Pancreas (tissue), 10 donors: Measurements from ENCODE around the gene KMT5B. TPM values are rescaled to one million over a fixed set of nuclear protein-coding genes. Genes with fewer than 3 reads are reported as not detected.

ENCODE experiments used
- ATAC-seq, 4 donors: fragments of 200-7000 bp; cut with Tn5 transposase; one replicate each; pipeline versions ENCODE4 v1.8.0 to v1.9.1; 2020; ENCODE audit warnings: mild to moderate bottlenecking in 4 of 4, moderate library complexity in 4 of 4
- DNase-seq, 6 donors: peaks; one replicate each; pipeline ENCODE4 v3.0.0-alpha.2; 2020
- FAIRE-seq: peaks from 2 replicates; lab custom pipeline; 2012; peaks lifted over from hg19 to GRCh38; lab: Jason Lieb, UNC
- H3K27ac ChIP-seq, 4 donors: fragments of 200-600 bp; sonication (generic); 1 replicate in 3 of 4; 2 replicates in 1 of 4; pipeline versions ENCODE4 v1.5.0 to v1.8.0; 2020
- H3K27me3 ChIP-seq, 4 donors: fragments of 200-600 bp; one replicate each; pipeline ENCODE4 v1.8.0; 2021
- H3K36me3 ChIP-seq, 3 donors: fragments of 200-600 bp; sonication (generic) in 1 of 3; one replicate each; pipeline versions ENCODE4 v1.5.0 to v1.8.0; 2020 to 2021
- H3K4me1 ChIP-seq, 3 donors: fragments of 200-600 bp; one replicate each; pipeline ENCODE4 v1.8.0; 2021
- H3K4me3 ChIP-seq, 4 donors: fragments of 200-600 bp; sonication (generic) in 2 of 4; one replicate each; pipeline versions ENCODE4 v1.5.0 to v1.8.0; 2020 to 2021
- H3K9me3 ChIP-seq, 4 donors: fragments of 200-600 bp; one replicate each; pipeline ENCODE4 v1.8.0; 2021
- CTCF ChIP-seq, 4 donors: fragments of 200-600 bp; sonication (generic) in 3 of 4; IDR thresholded peaks; one replicate each; pipeline versions ENCODE4 v1.5.0 to v1.8.0; 2021; ENCODE audit warnings: antibody characterized with exemption in 4 of 4
- WGBS, 2 donors: extraction: QIAGEN DNeasy Blood & Tissue Kit; methylation state at CpG; one replicate each; pipeline ENCODE4 v1.1.7; 2013; 5-methylcytosine and 5-hydroxymethylcytosine counted together
- intact Hi-C, 3 donors: fragments of 100-400 bp; cut with DNase I; formaldehyde crosslinking; loops; one replicate each; pipeline versions ENCODE4 v1.11.1 to v1.14.2; 2022
- polyA plus RNA-seq, 2 donors: library from polyadenylated mRNA; stranded (reverse); fragments of 200-250 nt; gene quantifications; one replicate each; pipeline ENCODE4 v1.2.3, GENCODE V29; 2013
- total RNA-seq, 6 donors: library from RNA; stranded (reverse); fragmentation: NEBNext Ultra II Directional in 4 of 6; extraction: Animal tissue kit (Norgen Biotek cat#: 25700) in 4 of 6; gene quantifications; one replicate each; pipeline versions ENCODE4 v1.2.1 to v1.2.4, GENCODE V29; 2021 to 2023
- donor health status: healthy with polysubstance abuse.
- donor health status: DM: no; HTN: no; CAD: no; lungs with moderate emphysema.
- donor health status: DM: no; HTN: no; CAD: no.
- donor health status: control.
- donor health status: control.
- donor health status: Bipolar disorder and iron deficiency.
- donor health status: DM: yes; HTN: yes; CAD: no.
- donor health status: DM: no; HTN: no; CAD: no.
- donor health status: DM: no; HTN: no; CAD: no.
- donor health status: DM: yes; HTN: yes; CAD: no.

Gene KMT5B
- total and polyA plus RNA-seq, 8 donors: 12.8 to 30.8 (median 22.6) TPM

DNA sequence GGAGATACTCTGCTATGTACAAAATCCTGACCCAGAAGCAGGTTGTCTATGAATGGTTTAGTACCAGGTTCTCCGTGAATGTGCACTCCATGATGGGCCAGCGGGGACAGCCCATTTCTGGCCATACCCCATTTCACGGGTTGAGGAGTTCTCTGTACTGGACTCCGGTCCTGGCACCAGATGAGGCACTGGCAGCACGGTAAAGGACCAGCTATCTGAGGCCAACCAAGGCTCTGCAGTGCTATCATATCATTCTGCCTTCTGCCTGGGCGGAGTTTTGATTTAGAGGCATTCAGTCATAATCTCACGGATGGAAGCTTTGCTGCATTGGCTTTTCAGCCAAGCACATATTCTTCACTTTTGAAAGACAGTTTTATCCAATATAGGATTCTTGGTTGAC lies 18.5 kb upstream of the KMT5B start:
- no peak for ATAC-seq
- intact Hi-C loops: no loop called here
- Histone ChIP-seq H3K36me3 (no peaks in the 10 kb centered on the region), H3K4me1 (no peaks in the 10 kb centered on the region), H3K9me3 (no peaks in the 10 kb centered on the region), H3K27me3 (no peaks in the 10 kb centered on the region), H3K27ac (no peak overlapping the region), H3K4me3 (no peak overlapping the region)
- DNase-seq: no peak
- 86 to 87% methylated on average over 7 of the region's 7 CpGs for WGBS, 2 donors
- FAIRE-seq: no peak
- TF ChIP-seq CTCF (IDR thresholded peaks at IDR 0.05): no peak

DNA sequence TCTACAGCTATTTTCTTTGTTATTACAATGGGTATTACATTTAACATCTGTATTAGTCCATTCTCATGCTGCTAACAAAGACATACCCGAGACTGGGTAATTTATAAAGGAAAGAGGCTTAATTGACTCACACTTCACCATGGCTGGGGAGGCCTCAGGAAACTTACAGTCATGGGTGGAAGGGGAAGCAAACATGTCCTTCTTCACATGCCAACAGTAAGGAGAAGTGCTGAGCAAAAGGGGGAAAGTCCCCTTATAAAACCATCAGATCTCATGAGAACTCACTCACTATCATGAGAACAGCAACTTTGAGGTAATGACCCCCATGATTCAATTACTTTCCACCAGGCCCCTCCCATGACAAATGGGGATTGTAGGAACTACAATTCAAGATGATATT lies 16.5 kb upstream of the KMT5B start:
- TF ChIP-seq CTCF (IDR thresholded peaks at IDR 0.05): no peak
- Histone ChIP-seq H3K27ac (no peak overlapping the region), H3K4me3 (no peak overlapping the region), H3K36me3 (no peaks in the 10 kb centered on the region), H3K9me3 (no peaks in the 10 kb centered on the region), H3K4me1 (no peaks in the 10 kb centered on the region), H3K27me3 (no peaks in the 10 kb centered on the region)
- ATAC-seq: no peak
- intact Hi-C loops: no loop called here
- DNase-seq: no peak
- 64 to 76% methylated on average over 1 of the region's 1 CpG for WGBS, 2 donors
- no peak for FAIRE-seq

- intact Hi-C loops: no loop called here
- Histone ChIP-seq H3K27me3 (no peaks in the 10 kb centered on the region), H3K9me3 (no peaks in the 10 kb centered on the region), H3K36me3 (no peaks in the 10 kb centered on the region), H3K4me1 (no peaks in the 10 kb centered on the region), H3K4me3 (no peak overlapping the region), H3K27ac (no peak overlapping the region)
- TF ChIP-seq CTCF (IDR thresholded peaks at IDR 0.05): no peak
- DNase-seq (no peak), FAIRE-seq (no peak), ATAC-seq (no peak)
- WGBS, 2 donors: 89 to 96% methylated on average over 9 of the region's 9 CpGs
These were observed 13.3 kb upstream of the KMT5B start for GRCh38 chr11:68226421-68226820.

DNA sequence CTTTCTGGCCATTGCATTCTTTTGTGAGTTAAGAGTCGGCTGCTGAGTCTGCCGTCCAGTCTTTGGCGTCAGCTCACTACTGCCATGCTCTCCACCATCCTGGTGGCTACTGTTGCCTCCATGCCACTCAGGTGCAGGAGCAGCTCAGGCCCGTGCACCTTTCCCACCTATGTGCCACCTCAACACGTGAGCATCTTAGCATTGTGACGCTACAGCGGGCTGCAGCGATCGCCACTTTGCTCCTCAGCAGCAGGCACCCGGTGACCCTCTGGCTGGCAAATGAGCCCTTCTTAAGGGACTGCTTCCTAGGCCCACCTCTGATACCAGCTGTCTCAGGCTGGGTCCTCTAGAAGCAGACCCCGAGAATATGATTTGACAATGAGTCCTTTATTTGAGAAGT lies 11.5 kb upstream of the KMT5B start:
- Histone ChIP-seq H3K36me3 (no peaks in the 10 kb centered on the region), H3K27ac (no peak overlapping the region), H3K4me1 (no peaks in the 10 kb centered on the region), H3K27me3 (no peaks in the 10 kb centered on the region), H3K4me3 (no peak overlapping the region), H3K9me3 (no peaks in the 10 kb centered on the region)
- ATAC-seq (no peak), FAIRE-seq (no peak), DNase-seq (no peak)
- TF ChIP-seq CTCF (IDR thresholded peaks at IDR 0.05): no peak
- WGBS, 2 donors: 88 to 92% methylated on average over 11 of the region's 11 CpGs
- intact Hi-C loops: no loop called here

GRCh38 chr11:68223275-68223674 lies 10.2 kb upstream of the KMT5B start:
- intact Hi-C loops: no loop called here
- ATAC-seq: no peak
- WGBS, 2 donors: 70 to 79% methylated on average over 6 of the region's 6 CpGs

More at GRCh38 chr11:68223275-68223674, 10.2 kb upstream of the KMT5B start:
- Histone ChIP-seq H3K4me3 (no peak overlapping the region), H3K27ac (no peak overlapping the region), H3K27me3 (no peaks in the 10 kb centered on the region), H3K4me1 (no peaks in the 10 kb centered on the region), H3K9me3 (no peaks in the 10 kb centered on the region), H3K36me3 (no peaks in the 10 kb centered on the region)
- FAIRE-seq (no peak), DNase-seq (no peak)
- no peak for TF ChIP-seq CTCF (IDR thresholded peaks at IDR 0.05)
